ENCODE data around the gene NDUFS8. TPM values are rescaled to one million over a fixed set of nuclear protein-coding genes. Genes with fewer than 3 reads are reported as not detected.

Gene NDUFS8
- total RNA-seq, 1 experiment from 2014 or later, result 220 TPM

- intact Hi-C loops (cut with micrococcal nuclease; ENCODE audit: unreplicated experiment), result no loop called here
- Histone ChIP-seq H3K9me3 (ENCODE audit: low read depth, low read length, poor library complexity, severe bottlenecking) (no peaks in the 10 kb centered on the region), H3K27ac (ENCODE audit: low read depth, low read length, poor library complexity, severe bottlenecking) (no peak overlapping the region), H3K4me1 (ENCODE audit: insufficient read depth, low read length, poor library complexity, severe bottlenecking) (peaks cover 5% of the 10 kb centered on the region), H3K36me3 (ENCODE audit: insufficient read depth, low read length, poor library complexity, severe bottlenecking) (no peaks in the 10 kb centered on the region), H3K4me3 (ENCODE audit: low read depth, low read length, poor library complexity, severe bottlenecking) (no peak overlapping the region), H3K27me3 (replicated peaks; ENCODE audit: insufficient read depth, low read depth, low read length, poor library complexity) (no peaks in the 10 kb centered on the region)
- no peak for DNase-seq (ENCODE audit: low spot score)
- BruUV-seq (replicated peaks), result no TSS peak
- POLR2A ChIA-PET (ENCODE audit: low non-redundant PET), result no interaction called here
- CTCF ChIA-PET, result no interaction called here
- no peak for TF ChIP-seq EZH2 (IDR thresholded peaks at IDR 0.05; ENCODE audit: borderline replicate concordance, low read depth, low read length, poor library complexity, severe bottlenecking)
- no peak for TF ChIP-seq CTCF (conservative IDR thresholded peaks at IDR 0.05; ENCODE audit: low read depth, low read length)
These were observed 51.2 kb downstream of the NDUFS8 start for GRCh38 chr11:68081691-68082090.

- no peaks in the 10 kb centered on the region for H3K36me3 ChIP-seq (ENCODE audit: insufficient read depth, low read length, poor library complexity, severe bottlenecking)
- no peak overlapping the region for H3K27ac ChIP-seq (ENCODE audit: low read depth, low read length, poor library complexity, severe bottlenecking)
- intact Hi-C loops (cut with micrococcal nuclease; ENCODE audit: unreplicated experiment), result no loop called here
- ChIA-PET POLR2A (ENCODE audit: low non-redundant PET) (no interaction called here), CTCF (no interaction called here)
- H3K4me3 ChIP-seq (ENCODE audit: low read depth, low read length, poor library complexity, severe bottlenecking), result no peak overlapping the region
- peaks cover 5% of the 10 kb centered on the region for H3K4me1 ChIP-seq (ENCODE audit: insufficient read depth, low read length, poor library complexity, severe bottlenecking)
- BruUV-seq (replicated peaks), result no TSS peak
- no peaks in the 10 kb centered on the region for H3K27me3 ChIP-seq (replicated peaks; ENCODE audit: insufficient read depth, low read depth, low read length, poor library complexity)
- no peaks in the 10 kb centered on the region for H3K9me3 ChIP-seq (ENCODE audit: low read depth, low read length, poor library complexity, severe bottlenecking)
- TF ChIP-seq CTCF (conservative IDR thresholded peaks at IDR 0.05; ENCODE audit: low read depth, low read length) (no peak), EZH2 (IDR thresholded peaks at IDR 0.05; ENCODE audit: borderline replicate concordance, low read depth, low read length, poor library complexity, severe bottlenecking) (no peak)
- DNase-seq (ENCODE audit: low spot score), result no peak
These were observed 52.0 kb downstream of the NDUFS8 start for GRCh38 chr11:68082481-68082880.

- intact Hi-C loops (cut with micrococcal nuclease; ENCODE audit: unreplicated experiment), result no loop called here
- CTCF ChIA-PET, result no interaction called here
- H3K4me3 ChIP-seq (ENCODE audit: low read depth, low read length, poor library complexity, severe bottlenecking), result no peak overlapping the region
- POLR2A ChIA-PET (ENCODE audit: low non-redundant PET), result no interaction called here
- no peaks in the 10 kb centered on the region for H3K36me3 ChIP-seq (ENCODE audit: insufficient read depth, low read length, poor library complexity, severe bottlenecking)
- TF ChIP-seq CTCF (conservative IDR thresholded peaks at IDR 0.05; ENCODE audit: low read depth, low read length) (no peak), EZH2 (IDR thresholded peaks at IDR 0.05; ENCODE audit: borderline replicate concordance, low read depth, low read length, poor library complexity, severe bottlenecking) (no peak)
- DNase-seq (ENCODE audit: low spot score), result peak; percentile 12
- BruUV-seq (replicated peaks), result no TSS peak
- H3K9me3 ChIP-seq (ENCODE audit: low read depth, low read length, poor library complexity, severe bottlenecking), result no peaks in the 10 kb centered on the region
- no peak overlapping the region for H3K27ac ChIP-seq (ENCODE audit: low read depth, low read length, poor library complexity, severe bottlenecking)
- peaks cover 5% of the 10 kb centered on the region for H3K4me1 ChIP-seq (ENCODE audit: insufficient read depth, low read length, poor library complexity, severe bottlenecking)
- H3K27me3 ChIP-seq (replicated peaks; ENCODE audit: insufficient read depth, low read depth, low read length, poor library complexity), result no peaks in the 10 kb centered on the region
These were observed 53.0 kb downstream of the NDUFS8 start for GRCh38 chr11:68083517-68083916.

Small RNAs within 50 kb of the gene (microRNA-seq; reads per million reads assigned to microRNA genes)
- 1.3 reads per million for gene MIR4691
- gene MIR6753, result not detected
- gene MIR7113, result 5.9 reads per million, percentile 19 among the genes with 10 or more reads in this experiment

Other genes with a start within 250 kb of the NDUFS8 start
- gene UNC93B1, start 26.6 kb upstream of the NDUFS8 start, total RNA-seq (2021), result 1.4 and 2.4 TPM in 2 replicates
- gene ALDH3B1, start 20.4 kb upstream of the NDUFS8 start, total RNA-seq (2021), result not detected in 2 replicates
- 15.0 and 18.4 TPM in 2 replicates for gene TCIRG1, start 8.3 kb downstream of the NDUFS8 start, total RNA-seq (2021)
- 37.5 and 39.3 TPM in 2 replicates for gene CHKA, start 90.7 kb downstream of the NDUFS8 start, total RNA-seq (2021)
- gene KMT5B, start 182.6 kb downstream of the NDUFS8 start, total RNA-seq (2021), result 35.1 and 35.4 TPM in 2 replicates
- gene C11orf24, start 241.3 kb downstream of the NDUFS8 start, total RNA-seq (2021), result 48.1 and 52.3 TPM in 2 replicates